PC-3 (cell line): ENCODE results near the gene IFNGR2. TPM values are rescaled to one million over a fixed set of nuclear protein-coding genes. Genes with fewer than 3 reads are reported as not detected.

Source experiments
- ATAC-seq: fragments of 200-7000 bp; cut with Tn5 transposase; 2 replicates; pipeline ENCODE4 v1.9.1; 2020; ENCODE audit warnings: mild to moderate bottlenecking, moderate library complexity
- BruUV-seq: library from RNA; stranded (reverse); fragments of 400-500 nt; replicated peaks from 2 replicates; lab custom pipeline; 2021; lab: Mats Ljungman, UMichigan
- CTCF ChIA-PET: fragments of 300-600 bp; sonication (Branson Sonifier 250); formaldehyde crosslinking; loops from one replicate; lab custom pipeline; 2022; ENCODE audit warnings: antibody characterized with exemption; lab: Charles Lee
- POLR2A ChIA-PET: fragments of 300-600 bp; sonication (Branson Sonifier 250); formaldehyde crosslinking; loops from one replicate; lab custom pipeline; 2022; ENCODE audit warnings: antibody characterized with exemption; ENCODE audit not compliant: unreplicated experiment; lab: Charles Lee
- DNase-seq: peaks from one replicate; pipeline ENCODE4 v3.0.0-alpha.2; 2015
- H2AFZ ChIP-seq: fragments of 300-600 bp; sonication (generic); 2 replicates; pipeline ENCODE4 v1.6.0; 2016; ENCODE audit warnings: antibody characterized with exemption, low read length
- H3F3A ChIP-seq: fragments of 300-600 bp; sonication (generic); one replicate; pipeline ENCODE4 v1.6.0; 2017; ENCODE audit warnings: antibody characterized with exemption, low read length, control low read depth, mild to moderate bottlenecking; ENCODE audit not compliant: unreplicated experiment
- H3K27ac ChIP-seq: fragments of 300-600 bp; sonication (generic); 2 replicates; pipeline ENCODE4 v1.5.1; 2016; ENCODE audit warnings: mild to moderate bottlenecking, low read length
- H3K27me3 ChIP-seq: fragments of 300-600 bp; sonication (generic); 2 replicates; pipeline ENCODE4 v1.6.1; 2016; ENCODE audit warnings: low read length, mixed read lengths
- H3K36me3 ChIP-seq: fragments of 300-600 bp; sonication (generic); 2 replicates; pipeline ENCODE4 v1.6.1; 2016; ENCODE audit warnings: low read depth, mixed run types, low read length, mixed read lengths
- H3K4me1 ChIP-seq: fragments of 300-600 bp; sonication (generic); 2 replicates; pipeline ENCODE4 v1.5.1; 2016; ENCODE audit warnings: low read length; ENCODE audit not compliant: insufficient read depth
- H3K4me2 ChIP-seq: fragments of 300-600 bp; sonication (generic); 2 replicates; pipeline ENCODE4 v1.6.0; 2016; ENCODE audit warnings: low read length
- H3K4me3 ChIP-seq: fragments of 300-600 bp; sonication (generic); 2 replicates; pipeline ENCODE4 v1.5.1; 2016; ENCODE audit warnings: mild to moderate bottlenecking, low read length, mixed read lengths
- H3K79me2 ChIP-seq: fragments of 300-600 bp; sonication (generic); 2 replicates; pipeline ENCODE4 v1.6.1; 2017; ENCODE audit warnings: low read length, mixed read lengths
- H3K9ac ChIP-seq: fragments of 300-600 bp; sonication (generic); 2 replicates; pipeline ENCODE4 v1.6.0; 2016; ENCODE audit warnings: mild to moderate bottlenecking, low read length
- H3K9me2 ChIP-seq: fragments of 300-600 bp; sonication (generic); replicated peaks from 2 replicates; pipeline ENCODE4 v1.6.1; 2016; ENCODE audit warnings: mixed run types, low read length, mixed read lengths
- H3K9me3 ChIP-seq: fragments of 300-600 bp; sonication (generic); 2 replicates; pipeline ENCODE4 v1.6.1; 2016; ENCODE audit warnings: low read length, mixed read lengths
- H4K20me1 ChIP-seq: fragments of 300-600 bp; sonication (generic); 2 replicates; pipeline ENCODE4 v1.6.1; 2016; ENCODE audit warnings: low read length, mixed read lengths
- CTCF ChIP-seq: fragments of 300-600 bp; sonication (generic); conservative IDR thresholded peaks from 2 replicates; pipeline ENCODE4 v1.5.1; 2017; ENCODE audit warnings: antibody characterized with exemption, low read depth, mild to moderate bottlenecking, low read length
- EZH2 ChIP-seq: fragments of 300-600 bp; sonication (generic); IDR thresholded peaks from one replicate; pipeline ENCODE4 v1.6.1; 2017; ENCODE audit warnings: antibody characterized with exemption, mild to moderate bottlenecking, low read length; ENCODE audit not compliant: unreplicated experiment
- EZH2phosphoT487 ChIP-seq: fragments of 300-600 bp; sonication (generic); IDR thresholded peaks from 2 replicates; pipeline ENCODE4 v1.6.1; 2018; ENCODE audit warnings: mild to moderate bottlenecking, antibody characterized with exemption, low read length, borderline replicate concordance
- intact Hi-C: fragments of 100-400 bp; cut with micrococcal nuclease; formaldehyde crosslinking; loops from 2 replicates; pipeline ENCODE4 v1.9.0; 2023
- total RNA-seq: library from RNA; depleted of rRNA; stranded (reverse); fragments of >200 nt; gene quantifications from 2 replicates; pipeline ENCODE4 v1.2.3, GENCODE V29; 2014

The IFNGR2 gene
- total RNA-seq, 1 experiment from 2014 or later: 37.8 TPM

DNA sequence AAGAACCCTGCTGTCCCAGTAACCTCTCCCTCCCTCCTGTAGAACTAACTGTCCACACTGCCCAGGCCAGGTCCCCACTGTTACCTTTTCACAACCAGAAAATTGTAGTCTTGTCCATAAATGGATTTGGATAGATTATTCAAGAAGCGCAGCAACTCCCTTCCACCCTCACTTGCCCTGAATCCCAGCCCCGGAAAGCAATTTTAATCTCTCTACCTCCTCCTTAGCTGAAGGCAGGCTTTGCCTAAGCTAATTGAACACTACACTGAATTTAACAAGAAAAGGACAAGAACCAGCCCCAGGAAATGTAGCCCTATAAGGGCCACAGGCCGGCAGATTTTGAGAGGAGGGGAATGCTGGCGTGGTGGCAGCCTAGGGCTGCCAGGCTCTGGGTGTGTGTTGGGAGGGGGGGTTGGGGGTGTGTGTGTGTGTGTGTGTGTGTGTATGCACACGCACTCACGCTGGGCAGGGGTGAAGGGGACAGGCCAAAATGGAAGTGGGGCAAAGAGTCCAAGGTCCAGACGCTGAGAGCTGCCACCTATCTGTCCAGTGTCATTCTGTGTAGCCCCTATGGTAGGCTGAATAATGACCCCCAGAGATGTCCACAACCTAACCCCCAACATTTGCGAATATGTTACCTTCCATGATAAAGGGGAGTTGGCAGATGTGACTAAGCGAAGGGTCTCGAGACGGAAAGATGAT is 10.8 kb upstream of the IFNGR2 start:
- no peaks in the 10 kb centered on the region for H3K27me3 ChIP-seq
- H3K4me1 ChIP-seq: peaks cover 2% of the 10 kb centered on the region; the same call in 1 of the 2 replicates
- no peaks in the 10 kb centered on the region for H3K36me3 ChIP-seq
- intact Hi-C loops: no loop called here
- H3K4me2 ChIP-seq: no peak overlapping the region
- no peaks in the 10 kb centered on the region for H4K20me1 ChIP-seq
- H3K27ac ChIP-seq: no peak overlapping the region
- H3K9me3 ChIP-seq: no peaks in the 10 kb centered on the region
- H3F3A ChIP-seq: no peaks in the 10 kb centered on the region
- H2AFZ ChIP-seq: no peak overlapping the region
- ChIA-PET CTCF (no interaction called here), POLR2A (no interaction called here)
- TF ChIP-seq CTCF: no peak
- no peak for TF ChIP-seq EZH2
- no peak for TF ChIP-seq EZH2phosphoT487
- BruUV-seq: no TSS peak
- DNase-seq (no peak), ATAC-seq (no peak)
- no peaks in the 10 kb centered on the region for H3K79me2 ChIP-seq
- no peak overlapping the region for H3K4me3 ChIP-seq
- no peaks in the 10 kb centered on the region for H3K9me2 ChIP-seq
- H3K9ac ChIP-seq: no peak overlapping the region

- no peak overlapping the region for H3K9ac ChIP-seq
- no peak for DNase-seq
- no peaks in the 10 kb centered on the region for H3K27me3 ChIP-seq
- ChIA-PET CTCF (no interaction called here), POLR2A (no interaction called here)
- BruUV-seq: no TSS peak
- no peaks in the 10 kb centered on the region for H3K36me3 ChIP-seq
- H3K27ac ChIP-seq: no peak overlapping the region
- H2AFZ ChIP-seq: no peak overlapping the region
- no peaks in the 10 kb centered on the region for H3K9me3 ChIP-seq
- no peak overlapping the region for H3K4me2 ChIP-seq
- no peak overlapping the region for H3K4me3 ChIP-seq
- intact Hi-C loops: no loop called here
- no peaks in the 10 kb centered on the region for H3F3A ChIP-seq
- H3K9me2 ChIP-seq: no peaks in the 10 kb centered on the region
- H3K79me2 ChIP-seq: no peaks in the 10 kb centered on the region
- peaks cover 2% of the 10 kb centered on the region; the same call in 1 of the 2 replicates for H3K4me1 ChIP-seq
- no peak for ATAC-seq
- no peaks in the 10 kb centered on the region for H4K20me1 ChIP-seq
- TF ChIP-seq CTCF (no peak), EZH2phosphoT487 (no peak), EZH2 (no peak)
These were observed 9.9 kb upstream of the IFNGR2 start for GRCh38 chr21:33393348-33393747.

DNA sequence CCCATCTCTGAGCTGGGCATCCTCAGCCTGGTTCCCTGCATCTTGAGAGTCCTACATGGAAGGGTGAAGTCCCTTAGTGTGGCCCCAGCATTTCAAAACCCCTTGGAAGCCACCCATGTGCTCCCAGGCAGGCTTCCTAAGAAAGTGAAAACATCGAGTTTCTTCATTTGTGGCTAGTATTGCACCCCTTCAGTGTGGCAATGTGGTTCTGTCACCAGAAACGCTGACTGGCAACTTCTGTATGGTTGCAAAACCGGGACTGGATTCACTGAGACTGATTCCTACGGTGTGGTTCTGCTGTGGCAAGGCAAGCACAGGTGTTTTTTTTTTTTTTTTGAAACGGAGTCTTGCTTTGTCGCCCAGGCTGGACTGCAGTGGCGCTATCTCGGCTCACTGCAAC is 9.0 kb upstream of the IFNGR2 start:
- Histone ChIP-seq H2AFZ (no peak overlapping the region), H3K9ac (no peak overlapping the region), H3K79me2 (no peaks in the 10 kb centered on the region), H3K9me3 (no peaks in the 10 kb centered on the region), H3K4me2 (no peak overlapping the region), H3K27me3 (no peaks in the 10 kb centered on the region), H3K27ac (no peak overlapping the region), H3K4me1 (peaks cover 2% of the 10 kb centered on the region; the same call in 1 of the 2 replicates), H3F3A (no peaks in the 10 kb centered on the region), H4K20me1 (no peaks in the 10 kb centered on the region), H3K9me2 (no peaks in the 10 kb centered on the region), H3K36me3 (no peaks in the 10 kb centered on the region), H3K4me3 (no peak overlapping the region)
- DNase-seq (no peak), ATAC-seq (no peak)
- no TSS peak for BruUV-seq
- POLR2A ChIA-PET: no interaction called here
- CTCF ChIA-PET: no interaction called here
- intact Hi-C loops: no loop called here
- TF ChIP-seq EZH2 (no peak), EZH2phosphoT487 (no peak), CTCF (no peak)
